PC-3 (cell line): ENCODE measurements around the gene HSD17B11.

Experiments
- EZH2 ChIP-seq: fragments of 300-600 bp; sonication (generic); IDR thresholded peaks from one replicate; pipeline ENCODE4 v1.6.1; 2017; ENCODE audit warnings: antibody characterized with exemption, mild to moderate bottlenecking, low read length; ENCODE audit not compliant: unreplicated experiment
- TF ChIP-seq, protein P1 (sequence below): fragments of 300-600 bp; sonication (generic); conservative IDR thresholded peaks from 2 replicates; pipeline ENCODE4 v1.5.1; 2017; ENCODE audit warnings: antibody characterized with exemption, low read depth, mild to moderate bottlenecking, low read length

GRCh38 chr4:87382116-87382515, 8.9 kb downstream of the HSD17B11 start:
- TF ChIP-seq, protein P1, sequence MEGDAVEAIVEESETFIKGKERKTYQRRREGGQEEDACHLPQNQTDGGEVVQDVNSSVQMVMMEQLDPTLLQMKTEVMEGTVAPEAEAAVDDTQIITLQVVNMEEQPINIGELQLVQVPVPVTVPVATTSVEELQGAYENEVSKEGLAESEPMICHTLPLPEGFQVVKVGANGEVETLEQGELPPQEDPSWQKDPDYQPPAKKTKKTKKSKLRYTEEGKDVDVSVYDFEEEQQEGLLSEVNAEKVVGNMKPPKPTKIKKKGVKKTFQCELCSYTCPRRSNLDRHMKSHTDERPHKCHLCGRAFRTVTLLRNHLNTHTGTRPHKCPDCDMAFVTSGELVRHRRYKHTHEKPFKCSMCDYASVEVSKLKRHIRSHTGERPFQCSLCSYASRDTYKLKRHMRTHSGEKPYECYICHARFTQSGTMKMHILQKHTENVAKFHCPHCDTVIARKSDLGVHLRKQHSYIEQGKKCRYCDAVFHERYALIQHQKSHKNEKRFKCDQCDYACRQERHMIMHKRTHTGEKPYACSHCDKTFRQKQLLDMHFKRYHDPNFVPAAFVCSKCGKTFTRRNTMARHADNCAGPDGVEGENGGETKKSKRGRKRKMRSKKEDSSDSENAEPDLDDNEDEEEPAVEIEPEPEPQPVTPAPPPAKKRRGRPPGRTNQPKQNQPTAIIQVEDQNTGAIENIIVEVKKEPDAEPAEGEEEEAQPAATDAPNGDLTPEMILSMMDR = no peak
- no peak for TF ChIP-seq EZH2
